ENCODE results near the gene EFNB3. TPM values are rescaled to one million over a fixed set of nuclear protein-coding genes. Genes with fewer than 3 reads are reported as not detected.

Gene EFNB3
- total RNA-seq, 1 experiment from 2014 or later = 5.1 TPM

- no peaks in the 10 kb centered on the region for H3K27me3 Mint-ChIP-seq (ENCODE audit: insufficient read depth, unreplicated experiment)
- intact Hi-C loops (cut with micrococcal nuclease; ENCODE audit: unreplicated experiment) = no loop called here
- Histone ChIP-seq H3K27me3 (replicated peaks; ENCODE audit: control insufficient read depth, insufficient read depth, low read length) (no peaks in the 10 kb centered on the region), H3K4me3 (ENCODE audit: low read depth, low read length) (no peak overlapping the region), H3K4me1 (no peaks in the 10 kb centered on the region), H3K36me3 (ENCODE audit: control insufficient read depth, insufficient read depth, low read length) (no peaks in the 10 kb centered on the region), H3K9me3 (no peaks in the 10 kb centered on the region)
- peaks cover 27% of the 10 kb centered on the region for H3K36me3 Mint-ChIP-seq (ENCODE audit: insufficient read depth, unreplicated experiment)
- no peaks in the 10 kb centered on the region for H3K4me1 Mint-ChIP-seq (ENCODE audit: low read depth, unreplicated experiment)
- TF ChIP-seq CTCF (IDR thresholded peaks at IDR 0.05; ENCODE audit: insufficient read depth in 1 of 2, low read depth in 1 of 2, low read length in 1 of 2, severe bottlenecking in 1 of 2, unreplicated experiment in 1 of 2) = no peak
- H3K27ac Mint-ChIP-seq (ENCODE audit: unreplicated experiment) = no peak overlapping the region
- no peak overlapping the region for H3K4me3 Mint-ChIP-seq (ENCODE audit: unreplicated experiment)
- H3K9me3 Mint-ChIP-seq (ENCODE audit: unreplicated experiment) = no peaks in the 10 kb centered on the region
- ChIA-PET CTCF (no interaction called here), POLR2A (no interaction called here)
- no peak for DNase-seq
- BruUV-seq (replicated peaks) = no TSS peak
Observed at GRCh38 chr17:7697828-7698588, 7.0 kb upstream of the EFNB3 start.

- Mint-ChIP-seq H3K27me3 (ENCODE audit: insufficient read depth, unreplicated experiment) (no peaks in the 10 kb centered on the region), H3K9me3 (ENCODE audit: unreplicated experiment) (no peaks in the 10 kb centered on the region), H3K4me3 (ENCODE audit: unreplicated experiment) (no peak overlapping the region), H3K36me3 (ENCODE audit: insufficient read depth, unreplicated experiment) (peaks cover 16% of the 10 kb centered on the region), H3K27ac (ENCODE audit: unreplicated experiment) (no peak overlapping the region), H3K4me1 (ENCODE audit: low read depth, unreplicated experiment) (no peaks in the 10 kb centered on the region)
- Histone ChIP-seq H3K9me3 (no peaks in the 10 kb centered on the region), H3K4me3 (ENCODE audit: low read depth, low read length) (no peak overlapping the region), H3K4me1 (no peaks in the 10 kb centered on the region), H3K36me3 (ENCODE audit: control insufficient read depth, insufficient read depth, low read length) (no peaks in the 10 kb centered on the region), H3K27me3 (replicated peaks; ENCODE audit: control insufficient read depth, insufficient read depth, low read length) (no peaks in the 10 kb centered on the region)
- BruUV-seq (replicated peaks) = no TSS peak
- TF ChIP-seq CTCF (IDR thresholded peaks at IDR 0.05; ENCODE audit: insufficient read depth in 1 of 2, low read depth in 1 of 2, low read length in 1 of 2, severe bottlenecking in 1 of 2, unreplicated experiment in 1 of 2) = no peak
- CTCF ChIA-PET = no interaction called here
- no peak for DNase-seq
- POLR2A ChIA-PET = no interaction called here
- intact Hi-C loops (cut with micrococcal nuclease; ENCODE audit: unreplicated experiment) = no loop called here
Observed at GRCh38 chr17:7700510-7700909, 4.5 kb upstream of the EFNB3 start.

GRCh38 chr17:7701681-7702080, 3.3 kb upstream of the EFNB3 start:
- ChIA-PET POLR2A (no interaction called here), CTCF (no interaction called here)
- Histone ChIP-seq H3K9me3 (no peaks in the 10 kb centered on the region), H3K36me3 (ENCODE audit: control insufficient read depth, insufficient read depth, low read length) (no peaks in the 10 kb centered on the region), H3K27me3 (replicated peaks; ENCODE audit: control insufficient read depth, insufficient read depth, low read length) (no peaks in the 10 kb centered on the region), H3K4me3 (ENCODE audit: low read depth, low read length) (no peak overlapping the region), H3K4me1 (no peaks in the 10 kb centered on the region)
- Mint-ChIP-seq H3K4me3 (ENCODE audit: unreplicated experiment) (no peak overlapping the region), H3K36me3 (ENCODE audit: insufficient read depth, unreplicated experiment) (peaks cover 6% of the 10 kb centered on the region), H3K9me3 (ENCODE audit: unreplicated experiment) (no peaks in the 10 kb centered on the region), H3K27ac (ENCODE audit: unreplicated experiment) (no peak overlapping the region), H3K4me1 (ENCODE audit: low read depth, unreplicated experiment) (no peaks in the 10 kb centered on the region), H3K27me3 (ENCODE audit: insufficient read depth, unreplicated experiment) (no peaks in the 10 kb centered on the region)
- DNase-seq = no peak
- TF ChIP-seq CTCF (IDR thresholded peaks at IDR 0.05; ENCODE audit: insufficient read depth in 1 of 2, low read depth in 1 of 2, low read length in 1 of 2, severe bottlenecking in 1 of 2, unreplicated experiment in 1 of 2) = no peak
- intact Hi-C loops (cut with micrococcal nuclease; ENCODE audit: unreplicated experiment) = no loop called here
- BruUV-seq (replicated peaks) = no TSS peak
